K562 (cell line): ENCODE data around the gene DHDDS. TPM values are rescaled to one million over a fixed set of nuclear protein-coding genes. Genes with fewer than 3 reads are reported as not detected.

ENCODE experiments used
- CREB3L1 ChIP-seq: fragments of 450-650 bp; IDR thresholded peaks from 2 replicates; pipeline ENCODE4 v1.6.1; 2014; ENCODE audit warnings: low read depth, mild to moderate bottlenecking, moderate library complexity, borderline replicate concordance
- CTCF ChIP-seq, 3 experiments: IDR thresholded peaks in 2 of 3; conservative IDR thresholded peaks in 1 of 3; 2 replicates each; pipeline ENCODE4 v1.5.1; 2011 to 2012; ENCODE audit warnings: low read length in 3 of 3, mild to moderate bottlenecking in 3 of 3, control low read depth in 2 of 3, improper control_type of control experiment in 1 of 3, inconsistent platforms in 1 of 3, low read depth in 1 of 3, mixed read lengths in 1 of 3, moderate library complexity in 1 of 3; ENCODE audit not compliant: insufficient read depth in 2 of 3
- ELF2 ChIP-seq: fragments of 250-450 bp; sonication (Bioruptor Pico); IDR thresholded peaks from 2 replicates; pipeline ENCODE4 v1.5.0; 2021; ENCODE audit warnings: mild to moderate bottlenecking
- EP300 ChIP-seq: IDR thresholded peaks from 2 replicates; pipeline ENCODE4 v1.6.1; 2012; ENCODE audit warnings: low read length, improper control_type of control experiment
- KDM4B ChIP-seq, 2 experiments: fragments of 450-650 bp in 1 of 2; sonication (generic) in 1 of 2; IDR thresholded peaks; 2 replicates each; pipeline ENCODE4 v1.6.1; 2016 to 2017; ENCODE audit warnings: borderline replicate concordance in 2 of 2, antibody characterized with exemption in 1 of 2, low read depth in 1 of 2, mild to moderate bottlenecking in 1 of 2
- POLR2AphosphoS5 ChIP-seq: IDR thresholded peaks from 2 replicates; pipeline ENCODE4 v1.6.1; 2011; ENCODE audit warnings: mild to moderate bottlenecking, low read depth, low read length, moderate library complexity; ENCODE audit not compliant: control insufficient read depth, insufficient read depth
- SMAD3 ChIP-seq: fragments of 450-650 bp; formaldehyde crosslinking; conservative IDR thresholded peaks from 2 replicates; pipeline ENCODE4 v1.4.0; 2020; ENCODE audit warnings: mild to moderate bottlenecking
- TAF1 ChIP-seq: IDR thresholded peaks from 2 replicates; pipeline ENCODE4 v1.6.1; 2011; ENCODE audit warnings: mild to moderate bottlenecking, low read length, moderate library complexity; ENCODE audit not compliant: insufficient read depth, control insufficient read depth, severe bottlenecking; ENCODE audit errors: extremely low read depth
- TAL1 ChIP-seq: fragments of 450-650 bp; IDR thresholded peaks from 2 replicates; pipeline ENCODE4 v1.6.1; 2016; ENCODE audit warnings: mild to moderate bottlenecking
- UBTF ChIP-seq, 2 experiments: IDR thresholded peaks; 2 replicates each; pipeline ENCODE4 v1.6.1; 2012; ENCODE audit warnings: improper control_type of control experiment in 2 of 2, low read depth in 2 of 2, low read length in 2 of 2, borderline replicate concordance in 1 of 2
- XRCC3 ChIP-seq: fragments of 450-650 bp; IDR thresholded peaks from 2 replicates; pipeline ENCODE4 v1.6.1; 2017; ENCODE audit warnings: mild to moderate bottlenecking, moderate library complexity
- ZNF408 ChIP-seq: fragments of 250-450 bp; sonication (Bioruptor Pico); IDR thresholded peaks from 2 replicates; pipeline ENCODE4 v1.4.0; 2020; ENCODE audit warnings: low read depth, mild to moderate bottlenecking, moderate library complexity
- polyA plus RNA-seq, 8 experiments: library from polyadenylated mRNA; depleted of rRNA in 4 of 8; stranded (reverse) in 5 of 8; unstranded in 3 of 8; fragments of >200 nt; fragmentation: Nextera tagmentation in 2 of 8; fragmentation: Illumina TruSeq in 1 of 8; extraction: Ambion mirVana in 2 of 8; extraction: Trizol in 1 of 8; gene quantifications; 2 replicates each; pipeline versions ENCODE4 v1.2.1 to v1.2.3, GENCODE V29; 2011 to 2014; ENCODE audit warnings: inconsistent platforms in 1 of 8, missing spikeins in 1 of 8
- total RNA-seq, 7 experiments: library from RNA; depleted of rRNA in 6 of 7; stranded (reverse); fragments of >200 nt in 6 of 7; fragmentation: Illumina TruSeq in 2 of 7; extraction: Trizol in 2 of 7; gene quantifications; 2 replicates each; pipeline versions ENCODE4 v1.2.1 to v1.2.3, GENCODE V29; 2011 to 2021; ENCODE audit warnings: low replicate concordance in 1 of 7

Gene DHDDS
- total and polyA plus RNA-seq, 9 of the 15 experiments (the other 6 are each of a cell fraction or from before 2014, with no cell fraction given), result 33.3 to 55.0 (median 44.3) TPM

GRCh38 chr1:26408604-26409003, 23.5 kb upstream of the DHDDS start (continued):
- TF ChIP-seq CTCF (IDR thresholded peaks at IDR 0.05 in 2 of 3, conservative IDR thresholded peaks at IDR 0.05 in 1 of 3; ENCODE audit: insufficient read depth in 2 of 3, low read depth in 1 of 3, low read length in 3 of 3) (no peak), TAF1 (peak; percentile 18), ELF2 (no peak), UBTF (IDR thresholded peaks at IDR 0.05; ENCODE audit: borderline replicate concordance in 1 of 2, low read depth in 2 of 2, low read length in 2 of 2) (0 out of 4 replicates have a peak, but pooled peaks of 1 of the 2 experiments have one; percentile 23), KDM4B (IDR thresholded peaks at IDR 0.05; ENCODE audit: borderline replicate concordance in 2 of 2, low read depth in 1 of 2) (peak in 1 of 2 experiments; percentile 77; a peak in 1 of 4 replicates), XRCC3 (no peak), EP300 (no peak), SMAD3 (CRISPR knock-in tag) (peak; percentile 92), CREB3L1 (peak; percentile 59), POLR2AphosphoS5 (peak; percentile 52; the same call in 1 of the 2 replicates), TAL1 (no peak), ZNF408 (CRISPR knock-in tag) (no peak)
